ENCODE measurements around the gene CT45A7.
"Not testable (repeated sequence)": the region's sequence is repeated elsewhere in the genome, so short reads cannot be mapped to it uniquely, and the experiment has no call there.

The CT45A7 gene, protein sequence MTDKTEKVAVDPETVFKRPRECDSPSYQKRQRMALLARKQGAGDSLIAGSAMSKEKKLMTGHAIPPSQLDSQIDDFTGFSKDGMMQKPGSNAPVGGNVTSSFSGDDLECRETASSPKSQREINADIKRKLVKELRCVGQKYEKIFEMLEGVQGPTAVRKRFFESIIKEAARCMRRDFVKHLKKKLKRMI

DNA sequence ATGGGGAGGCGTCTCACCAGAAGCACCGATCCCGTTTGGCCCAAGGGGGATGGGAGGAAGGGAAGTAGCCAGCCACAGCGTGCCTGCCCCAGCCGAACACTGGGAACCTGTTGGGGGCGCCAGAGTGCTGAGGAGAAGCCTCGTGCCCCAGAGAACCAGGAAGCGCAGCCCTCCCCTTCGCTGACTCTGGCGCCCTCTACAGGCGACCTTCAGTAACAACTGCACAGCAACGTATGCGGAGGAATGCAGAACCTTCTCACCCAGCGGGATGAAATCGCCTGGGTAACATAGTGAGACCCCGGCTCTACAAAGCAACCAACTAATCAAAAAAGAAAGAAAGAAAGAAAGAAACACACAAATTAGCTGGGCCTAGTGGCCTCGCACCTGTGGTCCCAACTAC lies at the start of gene CT45A7:
TSS of gene CT45A7 (minus strand) at position 101 of the 400 bp plus-strand sequence. CDS start 3,747 bp downstream, outside the sequence.
- not testable (repeated sequence) for DNase-seq

DNA sequence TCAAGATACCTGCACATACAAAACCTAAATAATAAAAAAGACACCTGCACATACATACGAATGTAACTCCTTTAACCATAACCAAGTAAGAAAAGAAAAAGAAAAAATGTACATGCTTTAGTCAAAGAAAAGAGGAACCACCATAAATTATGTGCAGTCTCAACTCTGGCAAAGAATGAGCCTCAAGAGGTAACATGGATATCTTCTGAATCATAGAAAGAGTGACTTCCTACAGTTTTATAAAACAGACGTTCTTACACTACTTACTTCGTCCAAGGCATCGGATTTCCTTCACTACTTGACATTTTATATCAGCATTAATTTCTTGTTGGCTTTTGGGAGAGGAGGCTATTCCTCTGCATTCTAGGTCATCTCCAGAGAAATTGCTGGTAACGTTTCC lies 45.7 kb upstream of the CT45A7 start:
- DNase-seq = not testable (repeated sequence)

DNA sequence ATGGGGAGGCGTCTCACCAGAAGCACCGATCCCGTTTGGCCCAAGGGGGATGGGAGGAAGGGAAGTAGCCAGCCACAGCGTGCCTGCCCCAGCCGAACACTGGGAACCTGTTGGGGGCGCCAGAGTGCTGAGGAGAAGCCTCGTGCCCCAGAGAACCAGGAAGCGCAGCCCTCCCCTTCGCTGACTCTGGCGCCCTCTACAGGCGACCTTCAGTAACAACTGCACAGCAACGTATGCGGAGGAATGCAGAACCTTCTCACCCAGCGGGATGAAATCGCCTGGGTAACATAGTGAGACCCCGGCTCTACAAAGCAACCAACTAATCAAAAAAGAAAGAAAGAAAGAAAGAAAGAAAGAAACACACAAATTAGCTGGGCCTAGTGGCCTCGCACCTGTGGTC lies 34.6 kb upstream of the CT45A7 start, which contains the start of gene CT45A9:
TSS of gene CT45A9 (minus strand) at position 101 of the 400 bp plus-strand sequence. CDS start 3,751 bp downstream, outside the sequence.
- DNase-seq = not testable (repeated sequence)

DNA sequence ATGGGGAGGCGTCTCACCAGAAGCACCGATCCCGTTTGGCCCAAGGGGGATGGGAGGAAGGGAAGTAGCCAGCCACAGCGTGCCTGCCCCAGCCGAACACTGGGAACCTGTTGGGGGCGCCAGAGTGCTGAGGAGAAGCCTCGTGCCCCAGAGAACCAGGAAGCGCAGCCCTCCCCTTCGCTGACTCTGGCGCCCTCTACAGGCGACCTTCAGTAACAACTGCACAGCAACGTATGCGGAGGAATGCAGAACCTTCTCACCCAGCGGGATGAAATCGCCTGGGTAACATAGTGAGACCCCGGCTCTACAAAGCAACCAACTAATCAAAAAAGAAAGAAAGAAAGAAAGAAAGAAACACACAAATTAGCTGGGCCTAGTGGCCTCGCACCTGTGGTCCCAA lies 17.4 kb upstream of the CT45A7 start, which contains the start of gene CT45A8:
TSS of gene CT45A8 (minus strand) at position 101 of the 400 bp plus-strand sequence. CDS start 3,755 bp downstream, outside the sequence.
- not testable (repeated sequence) for DNase-seq

DNA sequence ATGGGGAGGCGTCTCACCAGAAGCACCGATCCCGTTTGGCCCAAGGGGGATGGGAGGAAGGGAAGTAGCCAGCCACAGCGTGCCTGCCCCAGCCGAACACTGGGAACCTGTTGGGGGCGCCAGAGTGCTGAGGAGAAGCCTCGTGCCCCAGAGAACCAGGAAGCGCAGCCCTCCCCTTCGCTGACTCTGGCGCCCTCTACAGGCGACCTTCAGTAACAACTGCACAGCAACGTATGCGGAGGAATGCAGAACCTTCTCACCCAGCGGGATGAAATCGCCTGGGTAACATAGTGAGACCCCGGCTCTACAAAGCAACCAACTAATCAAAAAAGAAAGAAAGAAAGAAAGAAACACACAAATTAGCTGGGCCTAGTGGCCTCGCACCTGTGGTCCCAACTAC lies 17.2 kb downstream of the CT45A7 start, which contains the start of gene CT45A2:
TSS of gene CT45A2 (minus strand) at position 101 of the 400 bp plus-strand sequence. CDS start 3,747 bp downstream, outside the sequence.
- DNase-seq = not testable (repeated sequence)

DNA sequence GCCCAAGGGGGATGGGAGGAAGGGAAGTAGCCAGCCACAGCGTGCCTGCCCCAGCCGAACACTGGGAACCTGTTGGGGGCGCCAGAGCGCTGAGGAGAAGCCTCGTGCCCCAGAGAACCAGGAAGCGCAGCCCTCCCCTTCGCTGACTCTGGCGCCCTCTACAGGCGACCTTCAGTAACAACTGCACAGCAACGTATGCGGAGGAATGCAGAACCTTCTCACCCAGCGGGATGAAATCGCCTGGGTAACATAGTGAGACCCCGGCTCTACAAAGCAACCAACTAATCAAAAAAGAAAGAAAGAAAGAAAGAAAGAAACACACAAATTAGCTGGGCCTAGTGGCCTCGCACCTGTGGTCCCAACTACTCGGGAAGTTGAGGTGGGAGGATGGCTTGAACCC lies 34.4 kb downstream of the CT45A7 start, which contains the start of gene CT45A6:
TSS of gene CT45A6 (minus strand) at position 101 of the 400 bp plus-strand sequence. CDS start 3,794 bp downstream, outside the sequence.
- DNase-seq = not testable (repeated sequence)

DNA sequence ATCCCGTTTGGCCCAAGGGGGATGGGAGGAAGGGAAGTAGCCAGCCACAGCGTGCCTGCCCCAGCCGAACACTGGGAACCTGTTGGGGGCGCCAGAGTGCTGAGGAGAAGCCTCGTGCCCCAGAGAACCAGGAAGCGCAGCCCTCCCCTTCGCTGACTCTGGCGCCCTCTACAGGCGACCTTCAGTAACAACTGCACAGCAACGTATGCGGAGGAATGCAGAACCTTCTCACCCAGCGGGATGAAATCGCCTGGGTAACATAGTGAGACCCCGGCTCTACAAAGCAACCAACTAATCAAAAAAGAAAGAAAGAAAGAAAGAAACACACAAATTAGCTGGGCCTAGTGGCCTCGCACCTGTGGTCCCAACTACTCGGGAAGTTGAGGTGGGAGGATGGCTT lies 51.7 kb downstream of the CT45A7 start, which contains the start of gene CT45A5:
TSS of gene CT45A5 (minus strand) at position 101 of the 400 bp plus-strand sequence. CDS start 3,774 bp downstream, outside the sequence.
- not testable (repeated sequence) for DNase-seq
